Stomach (tissue), 4 donors: Measurements from ENCODE around the gene CYB5R3.

Experiments used
- CTCF ChIP-seq, 7 experiments: fragments of 450-650 bp in 4 of 7; fragments of 200-600 bp in 3 of 7; sonication (generic) in 3 of 7; IDR thresholded peaks; one replicate each; pipeline ENCODE4 v1.5.1; 2016 to 2019; ENCODE audit warnings: antibody characterized with exemption in 7 of 7, control low read depth in 2 of 7, mild to moderate bottlenecking in 1 of 7
- POLR2A ChIP-seq, 4 donors: fragments of 450-650 bp; IDR thresholded peaks; one replicate each; pipeline ENCODE4 v1.6.1; 2016; ENCODE audit warnings: antibody characterized with exemption in 4 of 4, control low read depth in 2 of 4, mild to moderate bottlenecking in 1 of 4, moderate library complexity in 1 of 4

GRCh38 chr22:42685941-42686653, 36.9 kb upstream of the CYB5R3 start:
- TF ChIP-seq CTCF (IDR thresholded peaks at IDR 0.05): no peak
- TF ChIP-seq POLR2A (IDR thresholded peaks at IDR 0.05): no peak
